Central memory CD4-positive, alpha-beta T cell (primary cell): Measurements from ENCODE around the gene COL5A2.

ENCODE experiments used
- DNase-seq: peaks from one replicate; pipeline ENCODE4 v3.0.0; 2022

Gene COL5A2

DNA sequence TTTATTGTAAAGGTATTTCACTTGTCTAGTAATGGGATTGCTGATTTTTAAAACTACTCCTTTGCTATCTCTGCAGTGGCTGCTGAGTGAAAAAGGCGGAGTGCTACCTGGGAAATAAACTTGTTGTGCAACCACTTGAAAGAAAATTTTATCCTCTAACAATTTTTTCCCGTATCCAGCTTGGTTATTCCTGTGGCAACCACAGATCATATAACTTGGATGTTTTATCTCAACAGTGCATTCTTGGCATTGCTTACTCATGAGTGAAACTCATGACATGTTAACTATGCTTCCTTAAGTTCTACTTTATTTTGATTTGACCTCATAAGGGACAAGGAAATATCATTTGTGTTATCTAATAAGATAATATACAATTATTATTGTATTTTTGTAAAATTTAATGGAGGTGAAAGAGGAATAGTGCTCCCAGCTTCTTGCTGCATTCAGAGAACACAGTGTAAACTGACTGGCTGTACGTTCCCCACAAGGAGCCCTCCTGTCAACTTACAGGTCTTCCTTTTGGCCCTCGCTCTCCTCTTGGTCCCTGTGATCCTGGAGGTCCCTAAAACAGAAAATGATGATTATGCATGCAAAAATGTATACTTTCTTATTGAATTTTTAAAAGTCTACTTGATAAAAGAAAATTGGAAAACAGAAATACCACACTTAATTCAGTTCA is 82.7 kb downstream of the COL5A2 start:
- no peak for DNase-seq

DNA sequence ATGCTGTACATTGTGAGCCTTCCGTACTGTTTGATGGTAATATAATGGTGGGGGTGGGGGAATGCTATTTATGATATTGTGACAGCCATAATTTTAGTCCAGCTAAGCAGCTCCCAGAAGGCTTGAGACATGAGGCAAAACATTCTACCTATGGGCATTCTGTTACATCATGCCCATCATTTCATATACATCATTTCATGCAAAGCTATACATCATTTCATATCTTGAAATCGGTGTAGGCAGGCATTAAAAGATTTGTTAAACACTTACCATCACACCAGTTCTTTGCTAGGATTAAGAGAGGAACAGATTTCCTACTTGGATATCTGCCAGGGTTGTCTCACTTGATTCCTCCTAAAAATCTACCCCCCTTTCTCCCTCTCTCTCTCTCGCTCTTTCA is 84.5 kb downstream of the COL5A2 start:
- DNase-seq, result no peak

DNA sequence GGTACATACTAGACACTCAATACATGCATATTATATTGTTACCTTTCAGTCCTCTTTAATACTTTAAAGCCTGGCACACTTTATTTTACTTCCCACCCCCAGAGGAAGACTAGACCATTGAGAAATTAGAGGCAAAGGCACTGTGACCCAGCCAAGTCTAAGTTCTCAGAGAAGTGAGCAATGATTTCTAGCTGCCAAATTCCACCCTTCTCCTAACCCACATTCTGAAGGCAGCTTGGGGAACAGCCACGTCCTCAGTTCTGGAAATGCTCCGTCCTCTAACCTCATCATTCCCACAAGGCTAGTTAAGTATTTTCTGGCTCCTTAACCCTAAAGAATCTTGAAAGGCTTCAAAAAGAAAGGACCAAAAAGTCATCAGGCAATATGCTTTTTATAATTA is 86.6 kb downstream of the COL5A2 start:
- DNase-seq, result no peak

DNA sequence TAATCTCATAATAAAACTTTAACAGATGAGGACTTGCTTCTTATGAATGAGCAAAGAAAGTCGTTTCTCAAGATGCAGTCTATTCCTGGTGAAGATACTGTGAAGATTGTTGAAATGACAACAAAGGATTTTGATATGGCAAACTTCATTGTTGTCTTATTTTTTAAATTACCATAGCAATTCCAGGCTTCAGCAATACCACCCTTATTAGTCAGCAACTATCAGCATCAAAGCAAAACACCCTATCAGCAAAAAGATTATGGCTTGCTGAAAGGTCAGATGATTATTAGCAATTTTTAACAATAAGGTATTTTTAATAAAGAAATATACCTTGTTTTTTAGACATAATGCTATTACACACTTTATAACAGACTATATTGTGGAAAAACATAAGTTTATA is 88.3 kb downstream of the COL5A2 start:
- no peak for DNase-seq

DNA sequence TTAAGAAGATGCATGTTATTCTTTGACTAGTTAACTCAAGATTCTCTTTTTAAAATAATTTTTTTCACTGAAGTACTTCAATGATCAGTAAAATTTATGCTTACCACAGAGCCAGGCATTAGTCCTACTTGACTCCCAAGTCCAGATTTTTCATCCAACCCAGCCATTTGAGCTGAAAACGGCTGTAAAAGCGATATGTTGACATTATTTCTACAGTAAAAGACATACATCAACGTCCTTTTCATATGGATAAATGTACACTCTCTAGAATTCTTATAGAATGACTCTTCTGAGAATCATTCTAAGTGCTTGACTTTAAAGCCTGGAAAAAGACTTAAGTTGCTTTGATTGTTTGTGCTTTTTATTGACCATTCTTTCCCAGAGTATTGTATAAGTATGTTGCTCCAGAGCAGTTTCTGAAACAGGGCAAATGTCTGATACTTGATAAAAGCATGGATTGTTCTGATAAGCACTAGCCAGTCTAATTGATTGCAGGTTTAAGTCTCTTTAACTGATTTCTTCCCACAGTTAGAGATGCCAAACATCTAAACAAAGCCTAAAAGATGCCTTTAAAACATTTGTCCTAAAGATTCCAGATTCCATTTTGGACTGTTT is 90.9 kb downstream of the COL5A2 start:
- no peak for DNase-seq

DNA sequence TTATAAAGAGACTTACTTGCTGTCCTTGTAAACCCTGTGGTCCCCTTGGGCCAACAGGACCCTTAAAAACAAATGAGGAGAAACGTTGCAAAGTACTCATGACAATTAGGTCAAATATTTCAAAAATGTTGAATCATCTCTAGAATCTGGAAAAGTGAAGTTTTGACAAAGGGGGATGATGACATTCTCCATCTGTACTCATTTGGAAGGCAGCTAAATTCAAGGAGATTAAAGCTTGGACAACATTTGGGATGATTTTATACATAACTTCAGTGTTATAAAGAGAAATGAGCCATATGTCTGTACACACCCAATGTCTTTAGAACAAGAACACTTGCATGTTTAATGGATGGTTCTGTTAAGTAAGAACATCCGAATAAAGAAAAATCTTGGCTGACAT is 92.9 kb downstream of the COL5A2 start:
- no peak for DNase-seq

DNA sequence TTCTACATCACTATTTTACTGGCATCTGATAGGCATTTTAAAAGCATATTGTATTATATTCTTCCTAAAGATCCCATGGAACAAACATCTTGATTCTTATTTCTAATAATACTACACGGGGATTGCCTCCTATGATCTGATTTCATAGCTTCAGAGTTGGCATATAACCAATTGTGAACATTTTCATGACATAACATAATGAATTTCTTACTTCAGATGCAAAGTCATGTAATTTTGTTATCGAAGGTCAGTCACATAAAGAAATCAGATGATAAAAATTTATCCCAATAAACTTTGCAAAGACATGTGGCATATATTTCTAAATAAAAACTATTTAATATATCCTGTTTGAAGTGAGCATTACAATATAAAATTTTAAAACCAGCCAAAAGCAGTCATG is 93.3 kb downstream of the COL5A2 start:
- no peak for DNase-seq

DNA sequence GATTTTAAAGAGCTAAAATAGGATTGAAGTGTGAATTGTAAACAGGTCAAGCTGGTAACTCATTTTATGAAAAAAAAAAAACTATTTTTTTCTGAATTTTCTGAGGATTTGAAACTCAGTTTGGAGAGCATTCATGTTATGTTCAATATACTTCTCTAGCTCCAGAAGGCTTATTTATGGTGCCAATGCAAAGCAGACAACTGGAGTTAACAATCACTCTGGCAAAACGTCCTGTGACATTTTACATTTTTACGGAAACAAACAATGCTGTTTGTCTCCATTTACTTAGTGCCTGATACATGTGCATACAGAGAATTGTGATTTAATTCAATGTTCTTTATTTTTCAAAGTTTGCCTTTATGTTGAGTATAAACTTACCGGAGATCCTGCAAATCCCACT is 96.0 kb downstream of the COL5A2 start:
- no peak for DNase-seq

DNA sequence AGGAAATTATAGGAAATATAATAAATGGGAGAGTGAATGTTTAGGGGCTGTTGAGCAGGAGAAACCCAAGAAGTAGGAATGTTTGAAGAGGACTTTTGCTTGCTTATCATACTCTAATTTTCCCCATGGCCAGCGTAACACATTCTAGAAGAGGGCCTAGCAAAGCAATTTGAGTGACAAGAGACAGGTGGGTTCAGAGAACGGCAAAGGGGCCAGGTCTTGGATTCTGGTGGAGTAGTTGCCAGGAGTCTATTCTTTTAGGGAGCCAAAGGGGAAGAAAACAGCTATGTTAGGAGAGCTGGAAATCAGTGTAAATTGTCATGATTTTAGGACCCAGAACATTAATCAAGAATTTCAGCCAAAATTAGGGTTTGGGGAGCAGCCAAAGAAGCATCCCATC is 96.5 kb downstream of the COL5A2 start:
- DNase-seq, result no peak

DNA sequence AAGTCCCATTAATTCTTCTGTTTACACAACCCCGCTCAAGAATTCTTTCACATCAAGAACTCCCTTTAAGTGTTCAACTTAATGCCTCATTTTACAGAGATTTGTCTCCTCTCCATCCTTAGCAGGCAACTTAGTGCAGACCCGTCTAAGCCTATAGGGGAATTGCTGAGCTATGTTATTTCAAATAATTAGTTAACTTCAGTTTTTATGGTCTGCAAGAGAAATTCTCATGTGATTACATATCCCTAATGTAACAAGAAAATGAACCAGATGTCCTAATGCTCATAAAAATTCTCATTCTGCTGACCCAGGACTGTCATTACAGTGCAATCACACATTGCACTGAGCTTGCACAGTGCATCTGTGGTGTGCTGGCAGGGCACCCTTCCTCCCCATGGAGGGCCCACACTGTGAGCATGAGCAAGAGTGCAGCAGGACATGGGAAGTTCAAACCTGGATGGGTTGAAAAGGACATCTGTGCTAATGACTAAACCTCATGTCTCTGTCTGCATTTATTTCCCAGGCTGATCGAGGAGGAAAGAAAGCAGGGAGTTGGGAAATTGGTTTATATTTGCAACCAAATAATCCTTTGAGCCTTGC is 97.1 kb downstream of the COL5A2 start:
- no peak for DNase-seq

DNA sequence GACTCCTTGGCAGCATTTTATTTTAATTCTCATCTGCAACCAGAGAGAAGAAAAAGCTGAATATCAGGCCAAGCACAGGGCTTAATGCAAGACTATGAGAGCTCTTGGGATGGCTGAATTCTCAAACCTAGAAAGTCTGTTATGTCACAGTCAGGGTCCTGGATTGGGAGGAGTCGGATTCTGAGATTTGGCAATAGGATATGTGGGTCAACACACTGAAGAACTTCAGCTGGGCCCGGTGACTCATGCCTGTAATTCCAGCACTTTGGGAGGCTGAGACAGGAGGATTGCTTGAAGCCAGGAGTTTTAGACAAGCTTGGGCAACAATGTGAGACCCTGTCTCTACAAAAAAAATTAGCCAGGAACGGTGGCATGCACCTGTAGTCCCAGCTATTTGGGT is 103.0 kb downstream of the COL5A2 start:
- DNase-seq, result no peak

DNA sequence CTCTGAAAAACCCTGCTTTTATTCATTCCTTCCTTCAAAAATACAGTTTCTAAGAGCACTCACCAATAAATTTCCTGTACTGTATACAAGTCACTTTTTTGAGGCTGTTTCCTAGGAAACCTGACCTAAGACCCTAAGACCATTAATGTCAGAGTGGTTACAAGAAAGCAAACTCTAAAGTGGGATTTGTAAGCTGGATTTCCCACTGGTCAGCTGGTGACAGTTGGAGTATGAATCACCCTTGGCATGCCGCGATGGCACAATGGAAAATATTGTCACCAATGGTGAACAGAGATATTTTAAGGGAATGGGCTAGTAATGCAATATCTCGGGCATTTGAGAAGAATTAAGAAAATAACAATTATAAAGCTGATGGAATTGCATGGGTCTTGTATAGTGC is 103.4 kb downstream of the COL5A2 start:
- no peak for DNase-seq

DNA sequence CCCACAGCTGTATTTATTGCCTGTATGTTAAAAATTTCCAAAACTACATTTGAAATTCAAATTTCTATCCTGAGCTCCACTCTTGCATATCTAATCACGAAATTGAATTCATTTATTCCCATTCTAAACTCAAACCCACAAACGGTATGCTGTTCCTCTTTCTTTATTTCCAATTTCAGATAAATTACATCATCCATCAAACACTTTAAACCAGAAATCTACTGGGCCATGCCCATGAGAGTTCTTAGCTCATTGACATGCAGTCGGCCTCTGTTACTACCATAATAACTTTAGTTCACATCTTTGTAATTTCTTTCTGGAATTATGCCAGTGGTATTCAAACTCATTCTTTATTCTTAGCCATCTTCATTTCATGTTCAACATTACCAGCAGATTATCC is 105.1 kb downstream of the COL5A2 start:
- no peak for DNase-seq

DNA sequence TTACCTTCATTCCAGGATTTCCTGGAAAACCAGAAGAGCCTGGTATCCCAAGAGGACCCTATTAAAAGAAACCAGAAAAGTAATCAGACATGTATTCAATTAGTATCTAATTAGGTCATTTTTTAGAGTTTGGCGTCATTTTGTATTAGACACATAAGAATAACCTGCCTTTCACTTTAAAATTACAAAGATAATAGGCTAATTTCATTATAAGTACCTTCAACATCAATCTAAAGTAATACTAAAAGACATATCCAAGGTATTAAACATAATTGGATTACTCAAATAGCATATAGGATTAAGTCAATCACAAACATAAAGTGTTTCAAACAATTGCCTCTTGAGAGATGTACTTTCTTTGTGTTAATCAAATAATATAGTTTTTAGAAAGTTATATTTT is 107.5 kb downstream of the COL5A2 start:
- DNase-seq, result no peak

DNA sequence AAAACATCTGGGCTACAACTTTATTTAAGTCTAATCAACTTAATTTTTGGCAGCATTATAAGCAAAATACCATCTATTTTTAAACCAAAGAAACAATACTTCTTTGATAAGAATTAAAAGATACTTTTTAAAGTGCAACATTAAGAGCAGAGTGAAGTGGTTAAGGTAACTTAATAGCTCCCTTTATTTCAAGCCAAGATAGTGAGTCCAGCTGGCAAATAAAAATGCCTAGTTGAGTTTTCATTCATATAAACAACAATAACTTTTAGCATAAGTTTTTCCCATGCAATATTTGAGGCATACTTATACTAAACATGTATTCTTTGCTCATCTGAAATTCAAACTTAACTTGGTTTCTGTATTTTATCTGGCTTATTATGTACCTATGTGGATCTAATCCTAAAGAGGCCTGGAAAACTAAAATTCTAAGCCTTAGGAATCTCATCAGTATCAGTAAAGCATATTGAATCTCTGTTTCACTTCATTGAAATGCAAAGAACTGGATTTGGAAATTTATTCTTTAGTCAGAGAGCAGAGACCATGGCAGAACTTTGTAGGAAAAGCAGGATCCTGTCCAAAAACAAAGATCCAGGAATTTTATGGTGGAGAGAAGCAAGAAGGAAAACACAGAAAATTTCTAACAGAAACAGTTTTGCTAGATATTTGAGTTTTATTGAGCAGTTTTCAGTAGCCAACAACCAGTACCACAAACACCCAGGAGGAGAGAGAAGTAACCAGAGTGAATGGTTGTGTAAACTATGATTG is 109.5 kb downstream of the COL5A2 start:
- no peak for DNase-seq

DNA sequence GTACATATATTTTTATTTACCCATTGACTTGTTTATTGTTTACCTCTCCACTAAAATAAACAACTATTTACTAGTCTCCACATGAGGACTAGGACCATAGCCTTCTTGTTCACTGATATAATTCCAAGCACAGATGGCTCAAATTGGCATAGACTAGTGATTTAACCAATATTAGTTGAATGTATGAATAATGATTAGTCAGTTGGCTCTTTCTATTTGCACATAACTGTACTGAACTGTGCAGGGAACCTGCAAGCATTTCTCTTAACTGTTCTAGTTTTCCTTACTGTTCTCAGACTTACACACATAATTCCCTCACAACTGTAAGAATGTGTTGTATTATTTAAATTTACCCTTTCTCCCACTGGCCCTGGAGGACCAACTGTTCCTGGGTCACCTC is 113.5 kb downstream of the COL5A2 start:
- DNase-seq, result no peak

DNA sequence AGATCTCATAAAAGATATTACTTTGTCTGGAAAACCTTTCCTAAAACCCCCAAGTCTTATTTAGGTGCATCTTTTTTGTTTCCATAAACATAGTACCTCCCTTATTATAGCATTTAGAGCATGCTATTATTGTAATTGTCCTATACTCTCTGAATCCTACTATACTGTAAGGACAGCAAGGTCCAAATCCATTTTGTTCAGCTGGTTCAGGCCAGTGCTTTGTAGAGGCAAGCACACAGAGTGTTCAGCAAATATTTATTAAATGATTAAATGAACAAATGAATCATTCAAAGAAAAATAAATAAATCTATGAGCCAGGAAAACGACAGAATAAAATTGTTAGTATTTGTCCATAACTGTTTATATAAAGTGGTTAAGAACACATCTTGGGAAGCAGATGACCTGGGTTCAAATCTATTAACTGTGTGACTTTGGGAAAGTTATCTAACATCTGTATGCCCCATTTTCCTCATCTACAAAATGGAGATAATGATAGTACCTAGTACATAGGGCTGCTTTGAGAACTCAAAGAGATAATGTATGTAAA is 119.4 kb downstream of the COL5A2 start:
- no peak for DNase-seq

DNA sequence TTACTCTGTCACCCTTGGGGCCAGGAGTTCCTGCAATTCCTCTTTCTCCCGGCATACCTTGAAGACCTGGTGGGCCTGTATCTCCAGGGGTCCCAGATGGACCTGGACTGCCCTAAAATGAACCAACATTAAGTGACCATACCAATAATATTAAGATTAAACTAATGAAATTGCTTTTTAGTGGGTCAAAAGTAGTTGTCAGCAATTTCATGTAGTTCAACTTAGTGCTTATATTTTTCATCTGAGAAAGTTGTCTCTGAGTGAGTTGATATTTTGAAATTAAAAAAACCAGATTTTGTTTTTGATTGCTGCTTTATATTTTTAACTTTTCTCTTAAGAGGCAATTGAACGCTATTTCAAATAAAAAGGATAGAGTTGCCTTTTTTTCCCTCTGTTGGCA is 122.2 kb downstream of the COL5A2 start:
- DNase-seq, result no peak

DNA sequence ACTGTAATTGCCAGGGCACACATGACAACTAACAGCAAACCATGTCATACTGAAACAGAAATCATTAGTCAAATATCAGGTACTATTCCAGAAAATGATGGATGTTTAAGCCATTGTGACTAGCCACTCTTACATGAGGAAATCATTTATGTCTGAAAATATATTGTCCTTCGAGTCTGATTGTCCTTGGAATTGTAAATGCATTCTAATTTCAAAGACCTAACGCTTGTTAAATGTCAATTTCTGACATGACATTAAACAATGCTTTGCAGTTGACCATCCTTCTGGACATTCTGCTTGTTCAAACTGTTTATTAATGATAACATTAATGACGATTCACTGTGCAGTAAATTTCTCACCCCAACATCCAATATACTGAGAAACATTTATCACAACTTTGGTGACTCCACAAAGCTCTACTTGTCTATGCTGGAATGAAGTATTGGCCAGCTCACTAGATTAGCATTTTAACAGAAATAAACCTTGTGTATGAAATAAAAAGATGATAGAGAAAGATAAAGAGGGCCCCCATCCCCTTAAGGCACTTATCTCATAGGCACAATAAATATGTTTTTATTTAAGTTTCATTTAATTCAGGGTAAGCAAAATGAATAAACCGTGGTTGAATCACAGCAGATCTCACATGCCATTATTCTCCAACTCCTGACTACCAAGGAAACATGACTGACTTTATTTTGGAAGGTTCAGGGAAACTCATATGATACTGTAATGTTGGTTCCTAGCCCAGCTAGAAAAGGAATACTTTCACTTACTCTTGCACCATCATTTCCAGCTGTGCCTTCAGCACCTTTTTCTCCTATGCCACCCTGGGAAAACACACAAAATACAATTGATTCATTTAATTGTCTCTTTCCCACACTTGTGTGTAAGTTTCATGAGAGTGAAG is 123.1 kb downstream of the COL5A2 start:
- no peak for DNase-seq

DNA sequence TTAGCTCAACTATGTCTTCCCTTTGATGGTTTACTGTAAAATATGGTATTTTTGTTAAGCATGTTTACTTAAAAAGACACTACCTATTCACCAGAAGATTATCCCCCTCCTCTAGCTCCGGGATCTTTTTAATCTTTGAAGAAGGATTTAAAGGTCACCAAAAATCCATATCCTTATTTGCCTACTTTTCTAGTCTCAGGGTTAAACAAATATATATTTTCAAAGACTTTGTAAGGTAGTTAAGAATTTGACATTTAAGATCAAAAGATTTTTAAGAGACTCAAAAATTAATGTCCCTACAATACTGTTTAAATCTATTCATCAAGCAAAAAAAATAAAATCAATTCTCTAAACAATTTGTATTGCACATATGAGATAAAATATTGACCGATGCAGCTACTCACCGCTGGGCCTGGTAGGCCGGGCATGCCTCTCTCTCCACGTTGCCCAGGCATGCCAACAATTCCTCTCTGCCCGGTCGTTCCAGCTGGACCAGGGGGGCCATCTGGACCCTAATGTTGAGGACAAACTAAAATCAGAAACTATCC is 129.3 kb downstream of the COL5A2 start:
- DNase-seq, result no peak

DNA sequence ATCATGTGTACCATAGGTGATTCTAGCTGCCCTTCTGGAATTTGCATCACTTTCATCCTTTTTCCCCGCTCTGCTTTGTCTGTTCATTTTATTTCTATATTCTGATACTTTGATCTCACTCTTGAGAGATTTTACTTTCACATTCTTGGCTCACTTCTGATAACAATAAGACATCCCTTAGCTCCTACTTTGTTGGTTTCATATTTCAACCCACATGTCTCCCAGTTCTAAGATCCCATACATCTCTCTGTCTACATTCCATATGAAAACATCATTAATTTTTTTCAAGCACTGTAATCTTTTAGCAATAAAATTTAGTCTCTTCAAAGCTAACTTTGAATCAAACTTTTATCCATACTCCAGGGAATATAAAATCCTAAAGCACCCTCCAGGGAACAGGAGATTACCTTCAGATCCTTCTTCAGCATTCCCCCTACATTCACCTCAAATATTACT is 129.8 kb downstream of the COL5A2 start:
- no peak for DNase-seq

DNA sequence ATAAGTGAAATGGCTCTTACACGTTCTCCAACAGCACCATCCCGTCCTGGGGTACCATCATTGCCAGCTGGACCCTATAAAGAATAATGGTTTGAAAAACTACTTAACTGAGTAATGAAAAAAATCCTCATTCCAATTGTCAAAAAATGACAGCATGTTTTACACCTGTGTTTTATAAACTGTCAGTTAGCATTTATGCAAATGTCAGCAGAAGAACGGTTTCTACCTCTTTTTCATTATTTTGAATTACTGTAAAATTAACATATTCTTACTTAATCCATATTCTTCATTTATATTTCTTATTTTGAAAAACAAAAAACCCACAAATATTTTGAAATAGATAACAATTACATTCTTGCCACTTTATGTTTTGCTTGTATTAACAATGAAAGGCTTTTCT is 131.4 kb downstream of the COL5A2 start:
- no peak for DNase-seq
